ENCODE data around the gene CCNE1.
"Not testable (repeated sequence)": the region's sequence is repeated elsewhere in the genome, so short reads cannot be mapped to it uniquely, and the experiment has no call there.

GRCh38 chr19:29825263-29825662 lies 13.5 kb downstream of the CCNE1 start:
- TF ChIP-seq, protein P1, sequence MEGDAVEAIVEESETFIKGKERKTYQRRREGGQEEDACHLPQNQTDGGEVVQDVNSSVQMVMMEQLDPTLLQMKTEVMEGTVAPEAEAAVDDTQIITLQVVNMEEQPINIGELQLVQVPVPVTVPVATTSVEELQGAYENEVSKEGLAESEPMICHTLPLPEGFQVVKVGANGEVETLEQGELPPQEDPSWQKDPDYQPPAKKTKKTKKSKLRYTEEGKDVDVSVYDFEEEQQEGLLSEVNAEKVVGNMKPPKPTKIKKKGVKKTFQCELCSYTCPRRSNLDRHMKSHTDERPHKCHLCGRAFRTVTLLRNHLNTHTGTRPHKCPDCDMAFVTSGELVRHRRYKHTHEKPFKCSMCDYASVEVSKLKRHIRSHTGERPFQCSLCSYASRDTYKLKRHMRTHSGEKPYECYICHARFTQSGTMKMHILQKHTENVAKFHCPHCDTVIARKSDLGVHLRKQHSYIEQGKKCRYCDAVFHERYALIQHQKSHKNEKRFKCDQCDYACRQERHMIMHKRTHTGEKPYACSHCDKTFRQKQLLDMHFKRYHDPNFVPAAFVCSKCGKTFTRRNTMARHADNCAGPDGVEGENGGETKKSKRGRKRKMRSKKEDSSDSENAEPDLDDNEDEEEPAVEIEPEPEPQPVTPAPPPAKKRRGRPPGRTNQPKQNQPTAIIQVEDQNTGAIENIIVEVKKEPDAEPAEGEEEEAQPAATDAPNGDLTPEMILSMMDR (IDR thresholded peaks at IDR 0.05), result not testable (repeated sequence)
- not testable (repeated sequence) for TF ChIP-seq SP1 (CRISPR knock-in tag; conservative IDR thresholded peaks at IDR 0.05); KAT7 (CRISPR knock-in tag; IDR thresholded peaks at IDR 0.05; ENCODE audit: borderline replicate concordance); MXD4 (CRISPR knock-in tag; IDR thresholded peaks at IDR 0.05; ENCODE audit: borderline replicate concordance); NR2C2 (CRISPR knock-in tag; IDR thresholded peaks at IDR 0.05); IRF2 (CRISPR knock-in tag; IDR thresholded peaks at IDR 0.05; ENCODE audit: borderline replicate concordance, low read depth); SMAD3 (CRISPR knock-in tag; IDR thresholded peaks at IDR 0.05; ENCODE audit: borderline replicate concordance); ATF3 (CRISPR knock-in tag; conservative IDR thresholded peaks at IDR 0.05); PREB (CRISPR knock-in tag; IDR thresholded peaks at IDR 0.05; ENCODE audit: borderline replicate concordance)
- TF ChIP-seq, protein P2, sequence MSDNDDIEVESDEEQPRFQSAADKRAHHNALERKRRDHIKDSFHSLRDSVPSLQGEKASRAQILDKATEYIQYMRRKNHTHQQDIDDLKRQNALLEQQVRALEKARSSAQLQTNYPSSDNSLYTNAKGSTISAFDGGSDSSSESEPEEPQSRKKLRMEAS (CRISPR knock-in tag; IDR thresholded peaks at IDR 0.05), result not testable (repeated sequence)
- TF ChIP-seq, protein P3, sequence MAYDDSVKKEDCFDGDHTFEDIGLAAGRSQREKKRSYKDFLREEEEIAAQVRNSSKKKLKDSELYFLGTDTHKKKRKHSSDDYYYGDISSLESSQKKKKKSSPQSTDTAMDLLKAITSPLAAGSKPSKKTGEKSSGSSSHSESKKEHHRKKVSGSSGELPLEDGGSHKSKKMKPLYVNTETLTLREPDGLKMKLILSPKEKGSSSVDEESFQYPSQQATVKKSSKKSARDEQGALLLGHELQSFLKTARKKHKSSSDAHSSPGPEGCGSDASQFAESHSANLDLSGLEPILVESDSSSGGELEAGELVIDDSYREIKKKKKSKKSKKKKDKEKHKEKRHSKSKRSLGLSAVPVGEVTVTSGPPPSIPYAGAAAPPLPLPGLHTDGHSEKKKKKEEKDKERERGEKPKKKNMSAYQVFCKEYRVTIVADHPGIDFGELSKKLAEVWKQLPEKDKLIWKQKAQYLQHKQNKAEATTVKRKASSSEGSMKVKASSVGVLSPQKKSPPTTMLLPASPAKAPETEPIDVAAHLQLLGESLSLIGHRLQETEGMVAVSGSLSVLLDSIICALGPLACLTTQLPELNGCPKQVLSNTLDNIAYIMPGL (CRISPR knock-in tag; IDR thresholded peaks at IDR 0.05), result not testable (repeated sequence)
